Activated T-cell treated with anti-CD3 and anti-CD28 coated beads, Interleukin-2, amount 50 U/mL, for 24 hours (primary cell): Measurements from ENCODE around the gene ELAC1.
"Not testable (repeated sequence)": the region's sequence is repeated elsewhere in the genome, so short reads cannot be mapped to it uniquely, and the experiment has no call there.

Source experiments
- DNase-seq: peaks from one replicate; pipeline ENCODE4 v3.0.0-alpha.2; 2020
- H3K27ac Mint-ChIP-seq: 2 replicates; pipeline ENCODE4 v1.8.0; 2020; ENCODE audit warnings: mild to moderate bottlenecking, mixed read lengths
- H3K27me3 Mint-ChIP-seq: 2 replicates; pipeline ENCODE4 v1.8.0; 2020; ENCODE audit warnings: mixed read lengths
- H3K36me3 Mint-ChIP-seq: 2 replicates; pipeline ENCODE4 v1.8.0; 2020; ENCODE audit warnings: low read depth, mixed read lengths
- H3K4me1 Mint-ChIP-seq: 2 replicates; pipeline ENCODE4 v1.8.0; 2020; ENCODE audit warnings: low read depth, mixed read lengths
- H3K4me3 Mint-ChIP-seq: 2 replicates; pipeline ENCODE4 v1.8.0; 2020; ENCODE audit warnings: mild to moderate bottlenecking, moderate library complexity, mixed read lengths
- H3K9me3 Mint-ChIP-seq: 2 replicates; pipeline ENCODE4 v1.8.0; 2020; ENCODE audit warnings: mixed read lengths

ELAC1 gene

DNA sequence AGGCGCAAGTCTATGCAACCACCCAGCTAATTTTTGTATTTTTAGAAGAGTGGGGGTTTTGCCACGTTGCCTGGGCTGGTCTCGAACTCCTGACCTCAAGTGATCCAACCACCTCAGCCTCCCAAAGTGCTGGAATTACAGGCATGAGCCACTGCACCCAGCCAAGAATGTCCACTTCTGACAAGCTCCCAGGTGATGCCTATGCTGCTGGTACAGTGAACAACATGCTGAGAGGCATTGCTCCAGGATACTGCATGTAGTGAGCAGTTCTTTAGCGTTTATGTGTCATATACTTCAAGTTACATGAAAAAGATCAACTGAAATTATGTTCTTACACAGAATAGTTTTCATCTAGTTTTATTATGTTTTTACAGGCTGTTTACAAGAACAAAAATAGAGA, 17.2 kb upstream of the ELAC1 start:
- Mint-ChIP-seq H3K27ac (no peak overlapping the region), H3K4me1 (peaks cover 7% of the 10 kb centered on the region), H3K27me3 (no peaks in the 10 kb centered on the region), H3K9me3 (no peaks in the 10 kb centered on the region), H3K36me3 (peaks cover 26% of the 10 kb centered on the region), H3K4me3 (no peak overlapping the region)
- no peak for DNase-seq

DNA sequence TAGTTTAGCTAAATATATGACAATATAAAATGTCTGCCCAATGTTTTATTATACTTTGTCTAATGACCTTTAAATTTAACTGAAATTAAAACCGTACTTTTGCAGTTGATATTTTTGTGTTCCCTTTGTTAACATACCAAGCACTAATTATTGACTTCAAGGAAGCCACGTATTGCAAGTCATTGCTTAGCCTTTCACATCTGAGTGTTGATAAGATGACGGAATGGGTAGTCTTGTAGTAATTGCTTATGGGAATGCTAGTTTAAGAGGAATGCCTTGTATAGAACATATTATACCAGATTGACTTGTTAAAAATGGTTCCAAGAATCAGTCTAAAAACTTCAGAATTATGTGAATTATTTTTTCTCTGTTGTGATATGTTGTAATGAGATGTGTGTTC, 14.0 kb upstream of the ELAC1 start:
- H3K27ac Mint-ChIP-seq = no peak overlapping the region
- H3K36me3 Mint-ChIP-seq = peaks cover 2% of the 10 kb centered on the region
- H3K27me3 Mint-ChIP-seq = no peaks in the 10 kb centered on the region
- H3K9me3 Mint-ChIP-seq = no peaks in the 10 kb centered on the region
- H3K4me3 Mint-ChIP-seq = no peak overlapping the region
- H3K4me1 Mint-ChIP-seq = no peaks in the 10 kb centered on the region
- DNase-seq = no peak

DNA sequence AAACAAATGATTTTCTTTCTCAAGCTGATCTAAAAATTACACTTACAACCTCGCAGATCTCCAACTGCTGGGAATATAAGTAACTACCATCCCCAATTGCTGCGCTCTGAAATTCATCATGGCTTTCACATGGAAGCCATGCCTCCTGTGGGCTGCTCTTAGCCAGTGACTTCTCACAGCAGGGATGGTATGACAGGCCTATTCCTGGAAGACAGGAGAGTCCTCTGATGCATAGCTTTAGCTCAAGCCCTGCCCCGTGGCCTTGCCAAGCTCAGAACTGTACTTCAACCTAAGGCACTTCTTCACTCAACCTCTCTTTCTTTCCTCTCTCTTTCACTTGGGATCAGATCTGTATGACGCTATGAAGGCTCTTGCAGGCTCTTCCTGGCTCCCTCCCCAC, 12.6 kb upstream of the ELAC1 start:
- Mint-ChIP-seq H3K36me3 (peaks cover 2% of the 10 kb centered on the region), H3K4me1 (no peaks in the 10 kb centered on the region), H3K27ac (no peak overlapping the region), H3K4me3 (no peak overlapping the region), H3K27me3 (no peaks in the 10 kb centered on the region), H3K9me3 (no peaks in the 10 kb centered on the region)
- no peak for DNase-seq

DNA sequence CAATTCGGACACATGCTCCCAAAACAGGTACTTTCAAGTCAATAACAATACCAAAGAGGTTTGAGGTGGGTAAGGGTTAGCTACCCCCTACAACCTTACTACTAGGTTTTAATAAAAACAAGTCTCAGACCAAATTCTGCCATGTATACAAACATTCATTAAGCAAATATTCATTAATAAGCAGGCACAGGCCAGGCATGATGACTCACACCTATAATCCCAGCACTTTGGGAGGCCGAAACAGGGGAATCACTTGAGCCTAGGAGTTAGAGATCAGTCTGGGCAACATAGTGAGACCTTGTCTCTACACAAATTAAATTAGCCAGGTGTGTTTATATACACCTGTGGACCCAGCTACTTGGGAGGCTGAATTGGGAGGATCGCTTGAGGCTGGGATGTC, 11.7 kb upstream of the ELAC1 start:
- no peaks in the 10 kb centered on the region for H3K4me1 Mint-ChIP-seq
- no peak overlapping the region for H3K4me3 Mint-ChIP-seq
- H3K9me3 Mint-ChIP-seq = peaks cover 4% of the 10 kb centered on the region
- H3K27ac Mint-ChIP-seq = no peak overlapping the region
- no peaks in the 10 kb centered on the region for H3K27me3 Mint-ChIP-seq
- H3K36me3 Mint-ChIP-seq = peaks cover 3% of the 10 kb centered on the region
- DNase-seq = no peak

DNA sequence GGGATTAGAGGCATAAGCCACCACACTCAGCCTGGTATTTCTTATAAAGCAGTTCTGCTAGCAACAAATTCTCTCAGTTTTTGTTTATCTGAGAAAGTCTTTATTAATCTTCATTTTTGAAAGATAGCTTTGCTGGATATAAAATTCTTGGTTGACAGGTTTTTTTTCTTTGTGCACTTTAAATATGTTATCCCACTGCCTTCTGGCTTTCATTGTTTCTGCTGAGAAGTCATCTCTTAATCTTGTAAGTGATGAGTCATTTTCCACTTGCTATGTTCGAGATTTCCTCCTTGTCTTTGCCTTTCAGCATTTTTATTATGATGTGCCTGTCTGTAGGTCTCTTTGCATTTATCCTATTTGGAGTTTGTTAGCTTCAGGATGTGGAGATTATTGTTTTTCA, 5.9 kb upstream of the ELAC1 start:
- Mint-ChIP-seq H3K36me3 (peaks cover 18% of the 10 kb centered on the region), H3K4me1 (no peaks in the 10 kb centered on the region), H3K9me3 (peaks cover 25% of the 10 kb centered on the region), H3K27me3 (no peaks in the 10 kb centered on the region), H3K4me3 (no peak overlapping the region), H3K27ac (no peak overlapping the region)
- DNase-seq = no peak

DNA sequence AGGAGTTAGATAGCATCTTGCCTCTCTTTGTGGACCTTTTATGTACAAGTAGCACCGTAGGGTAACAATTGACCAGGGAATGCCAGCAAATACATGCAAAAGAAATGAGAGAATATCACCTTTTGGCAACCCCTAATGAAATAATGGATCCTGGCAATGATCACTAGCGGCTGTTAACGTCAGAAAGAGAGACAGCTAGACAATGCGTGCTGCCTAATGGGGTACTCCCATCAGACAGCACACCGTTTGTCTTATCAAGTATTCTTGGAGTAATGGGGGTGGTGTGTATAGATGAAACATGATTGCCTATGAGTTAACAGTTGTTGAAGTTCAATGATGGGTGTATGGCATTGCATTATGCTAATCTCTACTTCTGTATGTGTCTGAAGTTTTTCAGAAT, 1.6 kb downstream of the ELAC1 start:
- Mint-ChIP-seq H3K27me3 (no peaks in the 10 kb centered on the region), H3K9me3 (no peaks in the 10 kb centered on the region), H3K36me3 (peaks cover 11% of the 10 kb centered on the region), H3K4me3 (peak overlapping the region; percentile 96), H3K27ac (peak overlapping the region; percentile 97), H3K4me1 (peaks cover 41% of the 10 kb centered on the region)
- no peak for DNase-seq

DNA sequence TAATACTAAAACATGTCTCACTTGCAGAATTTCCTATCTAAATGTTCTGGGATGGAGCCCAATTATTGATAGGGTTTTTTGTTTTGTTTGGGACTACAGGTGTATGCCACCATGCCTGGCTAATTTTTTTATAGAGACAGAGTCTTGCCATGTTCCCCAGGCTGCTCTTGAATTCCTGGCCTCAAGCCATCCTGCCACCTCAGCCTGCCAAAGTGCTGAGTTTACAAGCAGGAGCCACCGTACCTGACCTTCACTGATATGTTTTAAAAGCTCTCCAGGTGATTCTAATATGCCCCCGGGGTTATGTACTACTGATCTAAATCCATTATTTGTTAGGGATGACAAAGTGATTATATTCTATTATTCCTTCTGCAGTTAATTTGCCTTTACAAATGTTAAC, 2.2 kb downstream of the ELAC1 start:
- Mint-ChIP-seq H3K27me3 (no peaks in the 10 kb centered on the region), H3K9me3 (no peaks in the 10 kb centered on the region), H3K27ac (no peak overlapping the region), H3K4me3 (no peak overlapping the region), H3K36me3 (peaks cover 17% of the 10 kb centered on the region), H3K4me1 (peaks cover 41% of the 10 kb centered on the region)
- DNase-seq = no peak

DNA sequence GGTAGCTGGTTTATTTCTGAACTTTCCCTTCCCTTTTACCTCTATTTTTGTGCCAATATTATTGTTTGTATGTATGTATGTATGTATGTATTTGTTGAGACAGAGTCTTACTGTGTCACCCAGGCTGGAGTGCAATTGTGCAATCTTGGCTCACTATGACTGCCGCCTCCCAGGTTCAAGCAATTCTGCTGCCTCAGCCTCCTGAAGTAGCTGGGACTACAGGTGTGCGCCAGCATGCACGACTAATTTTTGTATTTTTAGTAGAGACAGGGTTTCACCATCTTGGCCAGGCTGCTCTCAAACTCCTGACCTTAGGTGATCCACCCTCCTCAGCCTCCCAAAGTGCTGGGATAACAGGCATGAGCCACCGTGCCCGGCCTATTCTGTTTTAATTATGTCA, 4.6 kb downstream of the ELAC1 start:
- DNase-seq, H3K27me3 Mint-ChIP-seq, H3K9me3 Mint-ChIP-seq, H3K4me3 Mint-ChIP-seq: not testable (repeated sequence)
- peaks cover 40% of the 10 kb centered on the region for H3K36me3 Mint-ChIP-seq
- H3K27ac Mint-ChIP-seq = peak overlapping the region; percentile 82
- H3K4me1 Mint-ChIP-seq = peaks cover 40% of the 10 kb centered on the region

DNA sequence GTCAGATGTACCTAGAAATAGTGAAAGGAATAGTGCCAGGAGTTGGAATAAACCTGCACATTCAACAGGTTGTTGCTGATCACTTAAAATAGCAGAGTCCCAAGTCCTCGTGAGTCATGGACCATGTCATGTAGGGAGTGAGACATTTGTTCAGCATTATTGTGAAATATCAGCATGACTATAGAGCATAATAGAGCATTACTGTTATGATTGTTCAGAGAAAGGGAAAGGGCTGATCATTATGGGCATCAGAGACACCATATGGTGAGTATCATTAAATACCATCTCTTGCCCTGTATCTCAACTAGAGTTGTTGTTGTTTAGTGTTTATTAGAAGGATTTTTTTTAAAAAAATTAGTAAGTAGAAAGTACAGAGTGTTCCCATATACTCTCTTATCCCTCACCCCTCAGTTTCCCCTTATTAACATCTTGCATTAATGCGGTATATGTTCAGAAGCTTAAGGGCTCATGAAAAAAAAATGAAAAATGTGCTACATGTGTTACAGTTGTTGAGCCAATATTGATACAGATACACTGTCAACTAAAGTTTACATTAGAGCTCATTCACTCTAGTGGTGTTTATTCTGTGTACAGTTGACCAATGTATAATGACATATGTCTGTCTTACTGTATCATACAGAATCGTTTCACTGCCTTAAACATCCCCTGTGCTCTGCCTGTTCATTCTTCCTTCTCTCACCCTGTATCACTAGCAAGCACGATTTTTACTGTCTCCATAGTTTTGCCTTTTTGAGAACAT, 5.7 kb downstream of the ELAC1 start:
- DNase-seq = no peak
- peaks cover 37% of the 10 kb centered on the region for H3K4me1 Mint-ChIP-seq
- peaks cover 48% of the 10 kb centered on the region for H3K36me3 Mint-ChIP-seq
- peaks cover 4% of the 10 kb centered on the region for H3K9me3 Mint-ChIP-seq
- no peaks in the 10 kb centered on the region for H3K27me3 Mint-ChIP-seq
- no peak overlapping the region for H3K4me3 Mint-ChIP-seq
- H3K27ac Mint-ChIP-seq = peak overlapping the region; percentile 82

DNA sequence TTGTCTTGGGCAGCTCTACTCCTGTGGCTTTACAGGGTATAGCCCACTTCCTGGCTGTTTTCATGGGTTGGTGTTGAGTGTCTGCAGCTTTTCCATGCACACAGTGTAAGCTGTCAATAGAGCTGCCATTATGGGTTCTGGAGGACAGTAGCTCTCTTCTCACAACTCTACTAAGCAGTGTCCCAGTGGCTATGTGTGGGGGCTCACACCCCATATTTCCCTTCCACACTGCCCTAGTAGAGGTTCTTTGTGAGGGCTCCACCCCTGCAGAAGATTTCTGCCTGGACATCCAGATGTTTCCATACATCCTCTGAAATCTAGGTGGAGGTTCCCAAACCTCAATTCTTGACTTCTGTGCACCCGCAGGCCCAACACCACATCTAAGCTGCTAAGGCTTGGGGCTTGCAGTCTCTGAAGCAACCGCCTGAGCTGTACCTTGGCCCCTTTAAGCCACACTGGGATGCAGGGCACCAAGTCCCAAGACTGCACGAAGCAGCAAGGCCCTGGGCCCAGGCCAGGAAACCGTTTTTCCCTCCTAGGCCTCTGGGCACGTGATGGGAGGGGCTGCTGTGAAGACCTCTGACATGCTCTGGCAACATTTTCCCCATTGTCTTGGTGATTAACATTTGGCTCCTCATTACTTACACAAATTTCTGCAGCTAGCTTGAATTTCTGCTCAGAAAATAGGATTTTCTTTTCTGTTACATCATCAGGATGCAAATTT, 9.4 kb downstream of the ELAC1 start:
- DNase-seq = no peak
- H3K27ac Mint-ChIP-seq = no peak overlapping the region
- H3K4me1 Mint-ChIP-seq = peaks cover 16% of the 10 kb centered on the region
- peaks cover 4% of the 10 kb centered on the region for H3K9me3 Mint-ChIP-seq
- H3K4me3 Mint-ChIP-seq = no peak overlapping the region
- H3K36me3 Mint-ChIP-seq = peaks cover 61% of the 10 kb centered on the region
- H3K27me3 Mint-ChIP-seq = no peaks in the 10 kb centered on the region

DNA sequence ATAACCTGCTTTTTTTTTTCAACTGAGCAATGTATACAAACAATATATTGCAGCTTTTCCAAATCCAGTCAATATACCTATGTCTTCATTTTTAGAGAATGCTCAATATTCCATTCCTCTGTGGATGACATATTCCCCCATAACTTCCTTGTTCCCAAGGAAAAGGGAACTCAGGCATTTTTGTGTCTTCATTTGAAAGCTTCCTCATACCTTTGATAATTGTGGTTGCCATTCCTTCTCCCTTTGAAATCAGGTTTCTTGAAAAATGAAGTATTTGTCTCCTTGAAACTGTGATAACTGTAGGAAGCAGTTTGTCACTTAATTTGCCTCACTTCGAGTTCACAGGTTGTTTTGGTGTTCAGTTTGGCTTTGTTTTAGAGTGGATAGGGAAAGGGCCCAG, 13.5 kb downstream of the ELAC1 start:
- Mint-ChIP-seq H3K9me3 (peaks cover 4% of the 10 kb centered on the region), H3K4me3 (no peak overlapping the region), H3K4me1 (no peaks in the 10 kb centered on the region), H3K36me3 (peaks cover 66% of the 10 kb centered on the region), H3K27ac (no peak overlapping the region), H3K27me3 (no peaks in the 10 kb centered on the region)
- DNase-seq = no peak

DNA sequence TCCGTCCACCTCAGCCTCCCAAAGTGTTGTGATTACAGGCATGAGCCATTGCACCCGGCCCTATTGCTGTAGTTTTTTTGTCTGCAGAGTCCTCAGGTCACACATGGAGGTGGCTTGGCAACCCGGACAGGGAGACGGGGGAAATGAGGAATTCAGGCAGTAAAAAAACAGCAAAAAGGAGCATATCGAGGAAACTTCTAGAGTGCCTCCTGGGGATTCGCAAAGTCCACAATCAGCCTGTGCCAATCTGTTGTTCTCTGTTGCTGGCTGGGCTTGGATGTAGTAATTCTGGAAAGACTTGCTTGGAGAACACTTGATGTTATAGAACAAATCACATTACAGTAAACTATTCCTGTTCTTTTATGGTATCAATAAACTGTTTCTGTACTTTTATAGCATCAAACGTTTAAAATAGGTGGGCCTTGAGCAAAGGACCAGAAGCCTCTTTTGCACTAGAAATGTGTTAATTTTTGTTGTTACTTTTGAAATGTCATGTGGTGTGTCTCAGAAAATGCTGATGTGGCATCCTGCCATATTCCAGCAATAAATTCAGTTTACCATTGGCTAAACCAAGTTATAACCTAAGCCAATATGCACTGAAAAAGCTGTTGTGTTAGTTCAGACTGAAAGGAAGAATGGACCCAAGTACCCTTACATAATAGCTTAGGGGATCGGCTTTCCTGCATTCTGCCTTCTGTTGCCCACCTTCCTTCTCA, 14.4 kb downstream of the ELAC1 start:
- Mint-ChIP-seq H3K36me3 (peaks cover 66% of the 10 kb centered on the region), H3K27ac (no peak overlapping the region), H3K4me1 (no peaks in the 10 kb centered on the region), H3K4me3 (no peak overlapping the region), H3K27me3 (no peaks in the 10 kb centered on the region), H3K9me3 (peaks cover 2% of the 10 kb centered on the region)
- DNase-seq = no peak

DNA sequence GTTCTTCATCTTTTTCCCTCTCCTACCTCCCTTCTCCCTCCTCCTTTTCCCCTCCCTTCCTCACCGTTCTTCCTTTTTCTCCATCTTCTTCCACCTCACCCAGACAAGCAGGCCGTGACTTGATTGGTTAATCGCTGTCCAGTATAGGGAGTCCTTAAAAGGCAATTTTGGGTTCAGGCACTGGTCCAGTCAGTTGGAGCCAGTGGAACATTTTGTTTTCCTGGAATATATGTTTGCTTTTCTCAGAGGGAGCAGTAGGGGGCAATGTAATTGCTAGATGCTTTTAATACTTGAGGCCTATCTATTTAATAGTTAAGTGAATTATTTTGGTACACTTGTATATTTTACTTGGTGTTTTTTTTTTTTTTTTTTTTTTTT, 15.0 kb downstream of the ELAC1 start:
- H3K36me3 Mint-ChIP-seq = peaks cover 65% of the 10 kb centered on the region
- no peak overlapping the region for H3K27ac Mint-ChIP-seq
- no peak for DNase-seq
- no peaks in the 10 kb centered on the region for H3K4me1 Mint-ChIP-seq
- H3K4me3 Mint-ChIP-seq = no peak overlapping the region
- no peaks in the 10 kb centered on the region for H3K27me3 Mint-ChIP-seq
- no peaks in the 10 kb centered on the region for H3K9me3 Mint-ChIP-seq

DNA sequence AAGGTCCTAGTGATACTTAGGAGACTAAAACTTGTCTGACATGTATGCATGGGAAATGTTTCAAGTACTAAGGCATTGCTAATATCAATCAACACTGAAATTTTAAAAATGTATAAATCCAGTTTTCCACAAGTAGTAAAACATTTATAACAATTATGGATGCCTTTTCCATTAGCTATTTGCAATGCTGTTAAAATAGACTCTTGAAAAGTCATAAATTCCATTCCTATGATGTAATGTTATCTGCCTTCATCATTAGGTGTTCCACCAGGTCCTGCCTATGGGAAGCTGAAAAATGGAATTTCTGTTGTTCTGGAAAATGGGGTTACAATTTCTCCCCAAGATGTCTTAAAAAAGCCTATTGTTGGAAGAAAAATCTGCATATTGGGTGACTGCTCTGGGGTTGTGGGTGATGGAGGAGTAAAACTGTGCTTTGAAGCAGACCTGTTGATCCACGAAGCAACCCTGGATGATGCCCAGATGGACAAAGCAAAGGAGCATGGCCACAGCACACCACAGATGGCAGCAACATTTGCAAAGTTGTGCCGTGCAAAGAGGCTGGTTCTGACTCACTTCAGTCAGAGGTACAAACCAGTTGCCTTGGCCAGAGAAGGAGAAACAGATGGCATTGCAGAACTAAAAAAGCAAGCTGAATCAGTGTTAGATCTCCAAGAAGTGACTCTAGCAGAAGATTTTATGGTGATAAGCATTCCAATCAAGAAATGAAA, 18.7 kb downstream of the ELAC1 start:
- H3K9me3 Mint-ChIP-seq = no peaks in the 10 kb centered on the region
- no peak for DNase-seq
- no peaks in the 10 kb centered on the region for H3K27me3 Mint-ChIP-seq
- H3K4me1 Mint-ChIP-seq = no peaks in the 10 kb centered on the region
- H3K27ac Mint-ChIP-seq = no peak overlapping the region
- H3K36me3 Mint-ChIP-seq = peaks cover 46% of the 10 kb centered on the region
- H3K4me3 Mint-ChIP-seq = no peak overlapping the region
